Fibroblast of skin of right quadriceps (primary cell): ENCODE data around the gene ATG16L2.
"Not testable (repeated sequence)": the region's sequence is repeated elsewhere in the genome, so short reads cannot be mapped to it uniquely, and the experiment has no call there.

Experiments
- DNase-seq: peaks from one replicate; pipeline ENCODE4 v3.0.0-alpha.2; 2013

The ATG16L2 gene

GRCh38 chr11:72851726-72852125 lies 37.5 kb downstream of the ATG16L2 start:
- no peak for DNase-seq

- DNase-seq = no peak
Measured at GRCh38 chr11:72856065-72856464, 41.9 kb downstream of the ATG16L2 start.

GRCh38 chr11:72856551-72857345 lies 42.5 kb downstream of the ATG16L2 start:
- DNase-seq = peak; percentile 43

- not testable (repeated sequence) for DNase-seq
Measured at GRCh38 chr11:72858267-72858666, 44.1 kb downstream of the ATG16L2 start.

- DNase-seq = no peak
Measured at GRCh38 chr11:72859126-72859525, 44.9 kb downstream of the ATG16L2 start.

- no peak for DNase-seq
Measured at GRCh38 chr11:72860010-72860409, 45.8 kb downstream of the ATG16L2 start.

GRCh38 chr11:72860592-72860991 lies 46.4 kb downstream of the ATG16L2 start:
- no peak for DNase-seq

- DNase-seq = no peak
Measured at GRCh38 chr11:72863091-72863490, 48.9 kb downstream of the ATG16L2 start.

GRCh38 chr11:72863916-72864315 lies 49.7 kb downstream of the ATG16L2 start:
- DNase-seq = no peak

- peak; percentile 83 for DNase-seq
Measured at GRCh38 chr11:72864702-72865655, 50.8 kb downstream of the ATG16L2 start.

GRCh38 chr11:72867970-72868369 lies 53.8 kb downstream of the ATG16L2 start:
- DNase-seq = no peak

GRCh38 chr11:72869831-72870230 lies 55.6 kb downstream of the ATG16L2 start:
- DNase-seq = no peak

- peak; percentile 71 for DNase-seq
Measured at GRCh38 chr11:72871119-72871518, 56.9 kb downstream of the ATG16L2 start.

- no peak for DNase-seq
Measured at GRCh38 chr11:72872012-72872411, 57.8 kb downstream of the ATG16L2 start.

GRCh38 chr11:72875736-72876135 lies 61.5 kb downstream of the ATG16L2 start:
- no peak for DNase-seq

- DNase-seq = no peak
Measured at GRCh38 chr11:72876147-72876546, 61.9 kb downstream of the ATG16L2 start.
